Body of pancreas (tissue), 4 donors: ENCODE data around the gene CDC37. TPM values are rescaled to one million over a fixed set of nuclear protein-coding genes. Genes with fewer than 3 reads are reported as not detected.

Source experiments
- ATAC-seq: fragments of 150-250 bp; one replicate; pipeline ENCODE4 v1.9.1; 2016
- DNase-seq, 4 donors: peaks; one replicate each; pipeline ENCODE4 v3.0.0-alpha.2; 2019
- H3K27ac ChIP-seq, 4 donors: fragments of 200-600 bp; sonication (generic); 1 replicate in 3 of 4; 2 replicates in 1 of 4; pipeline versions ENCODE4 v1.5.1 to v1.6.1; 2016 to 2019; ENCODE audit warnings: mild to moderate bottlenecking in 1 of 4, mixed read lengths in 1 of 4, moderate library complexity in 1 of 4
- H3K27me3 ChIP-seq, 2 donors: fragments of 200-600 bp; sonication (generic); one replicate each; pipeline ENCODE4 v1.6.0; 2016; ENCODE audit warnings: mild to moderate bottlenecking in 1 of 2
- H3K36me3 ChIP-seq, 2 donors: fragments of 200-600 bp; sonication (generic); replicated peaks in 1 of 2; 2 replicates each; pipeline ENCODE4 v1.5.1; 2016; ENCODE audit warnings: low read depth in 2 of 2; ENCODE audit not compliant: insufficient read depth in 1 of 2
- H3K4me1 ChIP-seq: fragments of 200-600 bp; sonication (generic); one replicate; pipeline ENCODE4 v1.6.0; 2016
- H3K4me3 ChIP-seq, 2 donors: fragments of 200-600 bp; sonication (generic); 1 replicate in 1 of 2; 2 replicates in 1 of 2; pipeline ENCODE4 v1.5.1; 2016 to 2019
- H3K9me3 ChIP-seq, 3 donors: fragments of 200-600 bp; sonication (generic); 1 replicate in 2 of 3; 2 replicates in 1 of 3; pipeline ENCODE4 v1.5.1; 2016
- POLR2A ChIP-seq, 3 donors: fragments of 450-650 bp; IDR thresholded peaks; one replicate each; pipeline ENCODE4 v1.6.1; 2016; ENCODE audit warnings: antibody characterized with exemption in 3 of 3, mild to moderate bottlenecking in 2 of 3
- WGBS, 2 donors: methylation state at CpG; one replicate each; pipeline ENCODE4 v1.1.5; 2017; 5-methylcytosine and 5-hydroxymethylcytosine counted together
- intact Hi-C: fragments of 100-400 bp; cut with DNase I; formaldehyde crosslinking; loops from one replicate; pipeline ENCODE4 v1.15.1; 2023
- total RNA-seq, 2 donors: library from RNA; depleted of rRNA; stranded (reverse); fragments of >200 nt; gene quantifications; one replicate each; pipeline ENCODE4 v1.1.0, GENCODE V29; 2016
- TF ChIP-seq, protein P1 (sequence below), 7 experiments: fragments of 450-650 bp in 4 of 7; fragments of 200-600 bp in 3 of 7; sonication (generic) in 3 of 7; IDR thresholded peaks; one replicate each; pipeline ENCODE4 v1.5.1; 2016 to 2019; ENCODE audit warnings: antibody characterized with exemption in 7 of 7

The CDC37 gene
- total RNA-seq, 2 donors from 2014 or later: 89.7 to 122 TPM

DNA sequence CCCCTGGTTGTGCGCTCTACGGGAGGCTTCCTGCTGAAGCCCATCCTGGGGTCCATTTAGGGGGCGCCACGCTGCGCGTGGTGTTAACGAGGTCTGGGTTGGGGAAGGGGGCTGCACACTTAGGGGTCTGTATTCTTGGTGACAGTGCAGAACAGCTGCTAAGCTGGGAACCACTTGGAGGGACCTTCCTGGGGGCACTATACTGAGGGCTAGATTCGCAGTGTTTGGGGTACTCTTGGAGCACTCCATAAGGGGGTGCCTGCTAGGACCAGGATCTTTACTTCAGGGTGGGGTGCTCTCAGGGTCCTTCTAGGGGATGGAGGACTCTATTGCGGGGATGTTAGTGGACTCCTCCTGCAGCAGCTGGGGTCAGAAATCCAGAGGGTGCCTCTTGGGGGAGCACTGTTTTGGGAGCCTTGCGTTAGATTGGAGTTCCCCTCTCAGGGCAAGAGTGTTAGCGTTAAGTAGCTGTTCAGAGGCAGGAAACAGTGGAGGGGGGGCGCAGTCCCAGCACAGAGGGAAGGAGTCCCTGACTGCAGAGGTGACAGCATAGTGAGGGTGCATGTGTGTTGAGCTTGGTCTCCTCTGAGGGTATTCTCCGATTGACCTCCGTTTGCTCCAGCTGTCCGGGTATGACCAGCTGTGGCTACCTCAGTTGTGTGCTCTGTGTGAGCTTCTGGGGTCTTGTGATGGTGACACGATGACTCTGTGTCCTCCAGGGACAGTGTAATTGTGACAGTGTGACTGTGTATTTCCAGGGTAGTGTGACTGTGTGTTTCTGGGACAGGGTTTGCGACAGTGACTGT lies 18.1 kb upstream of the CDC37 start:
- no peak for DNase-seq
- WGBS, 2 donors: 13 to 19% methylated on average over 3 to 17 of the region's 17 CpGs
- no peak for ATAC-seq
- TF ChIP-seq POLR2A (IDR thresholded peaks at IDR 0.05): no peak
- H3K36me3 ChIP-seq: no peaks in the 10 kb centered on the region
- peaks cover 0 to 24% of the 10 kb centered on the region in 2 donors for H3K27me3 ChIP-seq
- H3K4me3 ChIP-seq: no peak overlapping the region
- peaks cover 43% of the 10 kb centered on the region for H3K4me1 ChIP-seq
- intact Hi-C loops: no loop called here
- H3K27ac ChIP-seq: no peak overlapping the region
- no peaks in the 10 kb centered on the region for H3K9me3 ChIP-seq

DNA sequence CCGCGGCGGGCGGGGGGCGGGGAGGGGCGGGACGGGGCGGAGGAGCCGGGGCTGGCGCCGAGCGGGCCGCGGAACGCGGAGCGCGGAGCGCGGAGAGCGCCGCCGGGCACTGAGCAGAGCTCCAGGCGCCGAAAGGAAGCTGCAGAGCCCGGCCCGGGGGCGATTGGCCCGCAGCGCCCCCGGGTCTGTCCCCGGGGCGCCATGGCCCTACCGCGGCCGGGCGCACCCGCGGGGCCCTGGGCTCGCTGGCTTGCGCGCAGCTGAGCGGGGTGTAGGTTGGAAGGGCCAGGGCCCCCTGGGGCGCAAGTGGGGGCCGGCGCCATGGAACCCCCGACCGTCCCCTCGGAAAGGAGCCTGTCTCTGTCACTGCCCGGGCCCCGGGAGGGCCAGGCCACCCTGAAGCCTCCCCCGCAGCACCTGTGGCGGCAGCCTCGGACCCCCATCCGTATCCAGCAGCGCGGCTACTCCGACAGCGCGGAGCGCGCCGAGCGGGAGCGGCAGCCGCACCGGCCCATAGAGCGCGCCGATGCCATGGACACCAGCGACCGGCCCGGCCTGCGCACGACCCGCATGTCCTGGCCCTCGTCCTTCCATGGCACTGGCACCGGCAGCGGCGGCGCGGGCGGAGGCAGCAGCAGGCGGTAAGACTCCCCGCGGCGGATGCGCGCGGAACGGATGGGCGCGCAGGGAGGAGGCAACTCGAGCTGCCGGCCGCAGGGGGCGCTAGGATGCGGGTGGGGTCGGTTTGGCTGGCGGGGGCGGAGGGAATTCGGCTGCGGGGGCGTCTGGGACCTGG lies 17.3 kb upstream of the CDC37 start, which contains the start of gene PDE4A:
TSS of gene PDE4A (plus strand) at position 95 of the 796 bp plus-strand sequence. CDS start at position 322, 227 bp downstream.
- H3K36me3 ChIP-seq: no peaks in the 10 kb centered on the region
- DNase-seq: no peak
- no peak within 1 kb of the TSS for H3K4me3 ChIP-seq
- peaks cover 51% of the 10 kb centered on the region for H3K4me1 ChIP-seq
- TF ChIP-seq, protein P1, sequence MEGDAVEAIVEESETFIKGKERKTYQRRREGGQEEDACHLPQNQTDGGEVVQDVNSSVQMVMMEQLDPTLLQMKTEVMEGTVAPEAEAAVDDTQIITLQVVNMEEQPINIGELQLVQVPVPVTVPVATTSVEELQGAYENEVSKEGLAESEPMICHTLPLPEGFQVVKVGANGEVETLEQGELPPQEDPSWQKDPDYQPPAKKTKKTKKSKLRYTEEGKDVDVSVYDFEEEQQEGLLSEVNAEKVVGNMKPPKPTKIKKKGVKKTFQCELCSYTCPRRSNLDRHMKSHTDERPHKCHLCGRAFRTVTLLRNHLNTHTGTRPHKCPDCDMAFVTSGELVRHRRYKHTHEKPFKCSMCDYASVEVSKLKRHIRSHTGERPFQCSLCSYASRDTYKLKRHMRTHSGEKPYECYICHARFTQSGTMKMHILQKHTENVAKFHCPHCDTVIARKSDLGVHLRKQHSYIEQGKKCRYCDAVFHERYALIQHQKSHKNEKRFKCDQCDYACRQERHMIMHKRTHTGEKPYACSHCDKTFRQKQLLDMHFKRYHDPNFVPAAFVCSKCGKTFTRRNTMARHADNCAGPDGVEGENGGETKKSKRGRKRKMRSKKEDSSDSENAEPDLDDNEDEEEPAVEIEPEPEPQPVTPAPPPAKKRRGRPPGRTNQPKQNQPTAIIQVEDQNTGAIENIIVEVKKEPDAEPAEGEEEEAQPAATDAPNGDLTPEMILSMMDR (IDR thresholded peaks at IDR 0.05): no peak
- no peak for TF ChIP-seq POLR2A (IDR thresholded peaks at IDR 0.05)
- no peak within 1 kb of the TSS for H3K27ac ChIP-seq
- peaks cover 0 to 24% of the 10 kb centered on the region in 2 donors for H3K27me3 ChIP-seq
- no peaks in the 10 kb centered on the region for H3K9me3 ChIP-seq
- ATAC-seq: no peak
- intact Hi-C loops: no loop called here
- WGBS, 2 donors: 2% methylated on average over 68 of the region's 104 CpGs; no CpG with 5 or more reads in 1 of the 2 donors

DNA sequence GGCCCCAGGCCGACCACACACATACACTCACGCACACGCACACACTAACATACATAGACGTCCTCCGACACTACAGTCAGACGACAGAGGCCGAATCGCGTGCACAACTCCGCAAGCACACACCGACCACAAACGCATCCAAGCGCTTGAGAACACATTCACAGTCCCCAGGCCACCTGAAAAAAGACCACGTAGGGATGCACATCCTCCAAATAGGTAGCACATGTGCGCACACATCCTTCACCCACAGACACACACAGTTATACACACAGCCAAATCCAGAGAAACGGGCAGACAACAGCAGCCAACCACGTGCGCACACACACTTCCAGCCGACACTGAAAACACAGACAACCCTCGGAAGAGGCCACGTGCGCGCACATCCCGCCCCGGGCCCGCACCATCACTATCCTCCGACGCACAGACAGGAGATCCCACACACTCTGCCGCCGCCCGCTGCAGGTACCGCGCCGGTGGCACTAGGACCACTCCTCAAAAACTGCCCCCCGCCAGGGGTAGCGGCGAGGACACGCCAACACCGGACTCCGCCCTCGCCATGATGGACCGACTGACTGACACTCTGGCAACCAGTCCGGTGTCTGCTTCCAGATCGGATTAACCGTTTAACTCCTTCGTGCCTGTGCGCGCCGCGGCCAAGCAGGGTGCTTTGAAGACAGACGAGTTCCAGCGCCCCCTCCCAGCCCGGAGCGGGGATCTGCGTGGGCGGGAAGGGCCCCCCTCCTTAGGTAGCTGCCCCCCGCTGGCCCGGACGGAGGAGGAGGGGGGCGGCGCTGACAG lies 16.5 kb upstream of the CDC37 start:
- Histone ChIP-seq H3K27ac (no peak overlapping the region), H3K4me1 (peaks cover 50% of the 10 kb centered on the region), H3K36me3 (no peaks in the 10 kb centered on the region), H3K4me3 (no peak overlapping the region), H3K9me3 (no peaks in the 10 kb centered on the region), H3K27me3 (peaks cover 0 to 24% of the 10 kb centered on the region in 2 donors)
- intact Hi-C loops: no loop called here
- no peak for DNase-seq
- TF ChIP-seq, protein P1 (IDR thresholded peaks at IDR 0.05): no peak
- TF ChIP-seq POLR2A (IDR thresholded peaks at IDR 0.05): no peak
- ATAC-seq: no peak
- WGBS, 2 donors: 1 to 2% methylated on average over 13 to 59 of the region's 61 CpGs

GRCh38 chr19:10419200-10419645 lies 15.9 kb upstream of the CDC37 start:
- Histone ChIP-seq H3K36me3 (no peaks in the 10 kb centered on the region), H3K27ac (no peak overlapping the region), H3K27me3 (peaks cover 0 to 24% of the 10 kb centered on the region in 2 donors), H3K4me3 (no peak overlapping the region), H3K9me3 (no peaks in the 10 kb centered on the region), H3K4me1 (peaks cover 44% of the 10 kb centered on the region)
- no peak for TF ChIP-seq POLR2A (IDR thresholded peaks at IDR 0.05)
- TF ChIP-seq, protein P1 (IDR thresholded peaks at IDR 0.05): no peak
- DNase-seq (no peak), ATAC-seq (no peak)
- intact Hi-C loops: no loop called here
- 2 to 6% methylated on average over 3 to 29 of the region's 40 CpGs for WGBS, 2 donors
